Measurements from ENCODE around the gene TRIP12. TPM values are rescaled to one million over a fixed set of nuclear protein-coding genes. Genes with fewer than 3 reads are reported as not detected.

The TRIP12 gene
- total and polyA plus RNA-seq, 2 of the 8 experiments (the other 6 are each of a cell fraction or from before 2014, with no cell fraction given), result 23.1 to 174 TPM

DNA sequence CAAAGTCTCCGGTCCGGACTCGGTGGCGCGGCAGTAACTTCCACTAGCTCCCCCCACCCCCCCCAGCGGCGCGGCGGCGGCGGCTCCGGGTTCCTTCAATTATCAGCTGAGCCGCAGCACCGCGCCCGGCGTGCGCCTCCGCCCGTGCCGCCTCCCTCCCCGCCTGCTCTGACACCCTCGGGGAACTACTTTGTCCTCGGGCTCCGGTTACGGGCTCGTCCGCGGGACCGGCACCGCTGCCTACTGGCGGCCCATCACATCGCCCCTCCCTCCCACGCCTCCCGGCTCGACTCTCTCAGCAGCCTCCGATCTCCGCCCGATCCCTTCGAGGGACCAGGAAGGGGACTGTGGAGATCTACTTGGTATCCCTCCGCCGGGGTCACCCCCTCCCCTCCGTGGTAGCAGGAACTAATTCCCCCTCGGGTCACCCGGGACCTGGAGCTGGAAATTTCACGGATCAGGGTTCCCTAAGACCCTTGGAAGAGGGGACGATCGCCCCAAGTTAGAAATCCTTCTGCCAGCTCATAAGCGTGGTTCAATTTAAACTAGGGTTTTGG lies at the start of gene TRIP12 (continued):
- TF ChIP-seq SIX5 (IDR thresholded peaks at IDR 0.05; ENCODE audit: low read depth, low read length), result no peak
- TF ChIP-seq SP1 (IDR thresholded peaks at IDR 0.05; ENCODE audit: low read depth, low read length), result no peak
- no peak for TF ChIP-seq CHD1 (IDR thresholded peaks at IDR 0.05; ENCODE audit: low read depth, low read length)
- peak; percentile 77 for TF ChIP-seq SP4 (IDR thresholded peaks at IDR 0.05; ENCODE audit: low read length)
- TF ChIP-seq CHD2 (IDR thresholded peaks at IDR 0.05; ENCODE audit: low read length), result peak; percentile 87
- no peak for TF ChIP-seq CREB1 (IDR thresholded peaks at IDR 0.05)
- peak; percentile 58; the same call in 1 of the 2 replicates for TF ChIP-seq YY1 (IDR thresholded peaks at IDR 0.05; ENCODE audit: low read depth, low read length)
- no peak for TF ChIP-seq SRF (IDR thresholded peaks at IDR 0.05; ENCODE audit: low read depth, low read length)
- TF ChIP-seq CBX5 (IDR thresholded peaks at IDR 0.05; ENCODE audit: low read depth, low read length), result no peak
- TF ChIP-seq, protein P1, sequence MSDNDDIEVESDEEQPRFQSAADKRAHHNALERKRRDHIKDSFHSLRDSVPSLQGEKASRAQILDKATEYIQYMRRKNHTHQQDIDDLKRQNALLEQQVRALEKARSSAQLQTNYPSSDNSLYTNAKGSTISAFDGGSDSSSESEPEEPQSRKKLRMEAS (IDR thresholded peaks at IDR 0.05), result peak; percentile 61
- TF ChIP-seq HDAC6 (IDR thresholded peaks at IDR 0.05; ENCODE audit: low read depth, low read length), result no peak
- TF ChIP-seq, protein P2, sequence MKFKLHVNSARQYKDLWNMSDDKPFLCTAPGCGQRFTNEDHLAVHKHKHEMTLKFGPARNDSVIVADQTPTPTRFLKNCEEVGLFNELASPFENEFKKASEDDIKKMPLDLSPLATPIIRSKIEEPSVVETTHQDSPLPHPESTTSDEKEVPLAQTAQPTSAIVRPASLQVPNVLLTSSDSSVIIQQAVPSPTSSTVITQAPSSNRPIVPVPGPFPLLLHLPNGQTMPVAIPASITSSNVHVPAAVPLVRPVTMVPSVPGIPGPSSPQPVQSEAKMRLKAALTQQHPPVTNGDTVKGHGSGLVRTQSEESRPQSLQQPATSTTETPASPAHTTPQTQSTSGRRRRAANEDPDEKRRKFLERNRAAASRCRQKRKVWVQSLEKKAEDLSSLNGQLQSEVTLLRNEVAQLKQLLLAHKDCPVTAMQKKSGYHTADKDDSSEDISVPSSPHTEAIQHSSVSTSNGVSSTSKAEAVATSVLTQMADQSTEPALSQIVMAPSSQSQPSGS (IDR thresholded peaks at IDR 0.05; ENCODE audit: low read length), result peak; percentile 60; the same call in 1 of the 2 replicates
- 0 out of 4 replicates have a peak, but pooled peaks of 1 of the 2 experiments have one; percentile 25 for TF ChIP-seq HDAC2 (IDR thresholded peaks at IDR 0.05; ENCODE audit: borderline replicate concordance in 1 of 2, low read depth in 2 of 2, low read length in 2 of 2)
- TF ChIP-seq, protein P3, sequence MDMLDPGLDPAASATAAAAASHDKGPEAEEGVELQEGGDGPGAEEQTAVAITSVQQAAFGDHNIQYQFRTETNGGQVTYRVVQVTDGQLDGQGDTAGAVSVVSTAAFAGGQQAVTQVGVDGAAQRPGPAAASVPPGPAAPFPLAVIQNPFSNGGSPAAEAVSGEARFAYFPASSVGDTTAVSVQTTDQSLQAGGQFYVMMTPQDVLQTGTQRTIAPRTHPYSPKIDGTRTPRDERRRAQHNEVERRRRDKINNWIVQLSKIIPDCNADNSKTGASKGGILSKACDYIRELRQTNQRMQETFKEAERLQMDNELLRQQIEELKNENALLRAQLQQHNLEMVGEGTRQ (IDR thresholded peaks at IDR 0.05; ENCODE audit: low read length), result no peak
- no peak for TF ChIP-seq KDM4A (IDR thresholded peaks at IDR 0.05; ENCODE audit: low read depth, low read length, severe bottlenecking)
- TF ChIP-seq BACH1 (IDR thresholded peaks at IDR 0.05; ENCODE audit: low read length), result peak; percentile 35; the same call in 1 of the 2 replicates
- TF ChIP-seq FOSL1 (IDR thresholded peaks at IDR 0.05; ENCODE audit: insufficient read depth, low read depth, low read length), result 0 out of 2 replicates have a peak, but pooled peaks have one; percentile 30
- TF ChIP-seq RBBP5 (IDR thresholded peaks at IDR 0.05; ENCODE audit: borderline replicate concordance, low read depth, low read length), result 0 out of 2 replicates have a peak, but pooled peaks have one; percentile 42
- peak; percentile 85 for TF ChIP-seq ASH2L (IDR thresholded peaks at IDR 0.05; ENCODE audit: low read length)
- no peak for TF ChIP-seq ZNF274 (IDR thresholded peaks at IDR 0.05; ENCODE audit: borderline replicate concordance, extremely low read depth, low read length)
- peak; percentile 71 to 95; a peak in 3 of 4 replicates for TF ChIP-seq SIN3A (conservative IDR thresholded peaks at IDR 0.05 in 1 of 2, IDR thresholded peaks at IDR 0.05 in 1 of 2; ENCODE audit: low read depth in 1 of 2, low read length in 2 of 2)
- TF ChIP-seq, protein P4, sequence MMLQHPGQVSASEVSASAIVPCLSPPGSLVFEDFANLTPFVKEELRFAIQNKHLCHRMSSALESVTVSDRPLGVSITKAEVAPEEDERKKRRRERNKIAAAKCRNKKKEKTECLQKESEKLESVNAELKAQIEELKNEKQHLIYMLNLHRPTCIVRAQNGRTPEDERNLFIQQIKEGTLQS (IDR thresholded peaks at IDR 0.05; ENCODE audit: insufficient read depth, low read depth, low read length), result no peak
